ENCODE measurements around the gene HIRIP3.
"Not testable (repeated sequence)": the region's sequence is repeated elsewhere in the genome, so short reads cannot be mapped to it uniquely, and the experiment has no call there.

HIRIP3 gene

GRCh38 chr16:30018731-30019158, 23.3 kb upstream of the HIRIP3 start:
- POLR2A ChIA-PET, result interaction anchor here (0.5 kb wide), 1 partner anchor 203 kb away, joined by 3 read pairs; the partner anchor contains the start of gene PAGR1
- no peak for DNase-seq (ENCODE audit: low read depth, low spot score)
- CTCF ChIA-PET, result interaction anchor here (1.3 to 2.7 kb wide), 8 partner anchors 10 to 318 kb away, joined by 3 to 18 read pairs (median 7); partner anchors contain the start of gene TLCD3B
- H3K4me3 ChIP-seq (ENCODE audit: low read depth, low read length), result no peak overlapping the region
- no peak for TF ChIP-seq CTCF (IDR thresholded peaks at IDR 0.05; ENCODE audit: insufficient read depth, low read length, missing control alignments)

- CTCF ChIA-PET, result interaction anchor here (0.6 to 2.7 kb wide), 8 partner anchors 11 to 371 kb away, joined by 3 to 18 read pairs (median 6); partner anchors contain the start of gene TLCD3B
- DNase-seq (ENCODE audit: low read depth, low spot score); POLR2A ChIA-PET; H3K4me3 ChIP-seq (ENCODE audit: low read depth, low read length): not testable (repeated sequence)
Observed at GRCh38 chr16:30017937-30018336, 22.5 kb upstream of the HIRIP3 start.

DNA sequence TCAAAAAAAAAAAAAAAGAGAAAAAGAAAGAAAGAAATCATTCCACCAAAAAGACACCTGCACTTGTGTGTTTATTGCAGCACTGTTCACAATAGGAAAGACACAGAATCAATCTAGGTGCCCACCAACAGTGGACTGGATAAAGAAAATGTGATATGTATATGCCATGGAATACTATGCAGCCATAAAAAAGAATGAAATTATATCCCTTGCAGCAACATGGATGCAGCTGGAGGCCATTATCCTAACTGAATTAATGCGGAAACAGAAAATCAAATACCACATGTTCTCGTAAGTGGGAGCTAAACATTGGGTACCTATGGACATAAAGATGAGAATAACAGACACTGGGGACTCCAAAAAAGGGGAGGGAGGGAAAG, 21.9 kb upstream of the HIRIP3 start:
- no peak for TF ChIP-seq CTCF (IDR thresholded peaks at IDR 0.05; ENCODE audit: insufficient read depth, low read length, missing control alignments)
- no peak overlapping the region for H3K4me3 ChIP-seq (ENCODE audit: low read depth, low read length)
- CTCF ChIA-PET, result interaction anchor here (0.6 to 2.7 kb wide), 7 partner anchors 11 to 372 kb away, joined by 3 to 5 read pairs (median 3); no protein-coding TSS in a partner anchor
- no peak for DNase-seq (ENCODE audit: low read depth, low spot score)
- POLR2A ChIA-PET, result no interaction called here

- TF ChIP-seq CTCF (IDR thresholded peaks at IDR 0.05; ENCODE audit: insufficient read depth, low read length, missing control alignments), result no peak
- no peak overlapping the region for H3K4me3 ChIP-seq (ENCODE audit: low read depth, low read length)
- ChIA-PET CTCF (interaction anchor here (0.6 to 2.7 kb wide), 7 partner anchors 10 to 169 kb away, joined by 3 to 5 read pairs (median 3); no protein-coding TSS in a partner anchor), POLR2A (no interaction called here)
- no peak for DNase-seq (ENCODE audit: low read depth, low spot score)
Observed at GRCh38 chr16:30016555-30017276, 21.3 kb upstream of the HIRIP3 start.

DNA sequence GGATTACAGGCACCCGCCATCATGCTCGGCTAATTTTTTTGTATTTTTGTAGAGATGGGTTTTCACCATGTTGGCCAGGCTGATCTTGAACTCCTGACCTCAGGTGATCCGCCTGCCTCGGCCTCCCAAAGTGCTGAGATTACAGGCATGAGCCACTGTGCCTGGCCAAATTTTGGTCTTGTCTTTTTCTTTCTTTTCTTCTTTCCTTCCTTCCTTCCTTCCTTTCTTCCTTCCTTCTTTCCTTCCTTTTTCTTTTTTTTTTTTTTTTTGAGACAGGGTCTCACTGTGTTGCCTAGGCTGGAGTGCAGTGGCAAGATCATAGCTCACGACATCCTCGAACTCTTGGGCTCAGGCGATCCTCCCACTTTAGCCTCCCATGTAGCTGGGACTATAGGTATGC, 20.0 kb upstream of the HIRIP3 start:
- POLR2A ChIA-PET; DNase-seq (ENCODE audit: low read depth, low spot score); H3K4me3 ChIP-seq (ENCODE audit: low read depth, low read length): not testable (repeated sequence)
- CTCF ChIA-PET, result interaction anchor here (1.6 kb wide), 1 partner anchor 167 kb away, joined by 3 read pairs; no protein-coding TSS in a partner anchor

- CTCF ChIA-PET, result interaction anchor here (0.6 to 1.1 kb wide), 3 partner anchors 8 to 76 kb away, joined by 3 read pairs; partner anchors contain the start of gene C16orf92
- H3K4me3 ChIP-seq (ENCODE audit: low read depth, low read length); POLR2A ChIA-PET: not testable (repeated sequence)
Observed at GRCh38 chr16:30012598-30012997, 17.2 kb upstream of the HIRIP3 start.

DNA sequence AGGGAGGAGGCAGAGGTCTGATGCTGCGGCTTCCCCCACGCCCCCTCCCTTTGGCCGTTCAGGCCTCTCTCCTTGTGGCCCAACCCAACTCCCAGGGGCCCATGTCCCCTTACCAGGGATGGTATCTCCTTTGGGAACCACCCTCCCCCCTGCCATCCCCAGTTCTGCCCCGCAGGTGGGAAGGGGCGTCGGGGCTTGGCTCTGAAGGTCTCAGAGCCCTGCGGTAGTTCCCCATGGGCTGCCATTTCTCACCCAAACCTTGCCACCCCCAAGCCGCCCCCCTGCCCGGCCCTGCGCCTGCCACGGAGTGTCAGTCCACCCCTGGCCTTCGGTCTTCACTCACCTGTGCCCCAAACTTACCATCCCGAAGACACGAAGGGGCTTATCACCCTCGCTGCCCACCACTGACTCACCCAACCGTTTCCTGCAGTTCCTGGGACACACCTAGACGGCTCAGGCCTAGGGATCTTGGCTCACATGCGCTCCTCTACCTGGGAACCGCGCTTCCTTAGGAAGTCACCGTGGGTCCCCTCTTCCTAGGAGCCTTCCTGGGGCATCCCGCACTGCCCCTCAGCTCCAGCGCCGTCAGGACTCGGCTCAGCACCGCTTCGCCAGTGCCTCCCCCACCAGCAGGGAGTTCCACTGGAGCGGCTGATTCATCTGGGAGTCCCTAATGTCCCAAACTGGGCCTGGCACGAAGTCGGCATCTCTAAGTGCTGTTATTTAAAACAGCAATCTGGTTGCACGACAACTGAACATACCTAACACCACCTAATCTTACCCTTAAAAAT, 16.5 kb upstream of the HIRIP3 start:
- POLR2A ChIA-PET, result no interaction called here
- no peak overlapping the region for H3K4me3 ChIP-seq (ENCODE audit: low read depth, low read length)
- no peak for DNase-seq (ENCODE audit: low read depth, low spot score)
- CTCF ChIA-PET, result interaction anchor here (1.0 kb wide), 1 partner anchor 11 kb away, joined by 3 read pairs; the partner anchor contains the start of gene C16orf92
- no peak for TF ChIP-seq CTCF (IDR thresholded peaks at IDR 0.05; ENCODE audit: insufficient read depth, low read length, missing control alignments)

More at GRCh38 chr16:30012598-30012997, 17.2 kb upstream of the HIRIP3 start:
- DNase-seq (ENCODE audit: low read depth, low spot score), result not testable (repeated sequence)

All from AG04449 (cell line).